H9 (cell line): ENCODE data around the gene CSRP1. TPM values are rescaled to one million over a fixed set of nuclear protein-coding genes. Genes with fewer than 3 reads are reported as not detected.

Experiments
- DNase-seq: peaks from one replicate; pipeline ENCODE4 v3.0.0-alpha.2; 2017
- H2AFZ ChIP-seq: one replicate; pipeline ENCODE4 v1.6.1; 2013; ENCODE audit warnings: mild to moderate bottlenecking, low read length, control low read depth, moderate library complexity
- H2AK5ac ChIP-seq: 2 replicates; pipeline ENCODE4 v1.6.1; 2013; ENCODE audit warnings: low read length, control low read depth, mixed read lengths; ENCODE audit not compliant: insufficient read length
- H2BK120ac ChIP-seq: one replicate; pipeline ENCODE4 v1.6.1; 2013; ENCODE audit warnings: low read depth, mild to moderate bottlenecking, low read length, control low read depth, inconsistent platforms; ENCODE audit not compliant: poor library complexity, severe bottlenecking
- H2BK12ac ChIP-seq: 2 replicates; pipeline ENCODE4 v1.6.1; 2013; ENCODE audit warnings: low read length, control low read depth, mixed read lengths, low read depth; ENCODE audit not compliant: insufficient read length
- H2BK15ac ChIP-seq: 2 replicates; pipeline ENCODE4 v1.6.1; 2013; ENCODE audit warnings: low read depth, low read length, control low read depth
- H2BK20ac ChIP-seq: one replicate; pipeline ENCODE4 v1.6.1; 2013; ENCODE audit warnings: low read depth, mild to moderate bottlenecking, low read length, control low read depth, inconsistent platforms; ENCODE audit not compliant: poor library complexity, severe bottlenecking
- H2BK5ac ChIP-seq: 2 replicates; pipeline ENCODE4 v1.6.1; 2013; ENCODE audit warnings: low read length, control low read depth, mixed read lengths; ENCODE audit not compliant: insufficient read length
- H3K14ac ChIP-seq: 2 replicates; pipeline ENCODE4 v1.6.1; 2013; ENCODE audit warnings: low read length, control low read depth; ENCODE audit not compliant: insufficient read depth
- H3K18ac ChIP-seq: 2 replicates; pipeline ENCODE4 v1.6.1; 2013; ENCODE audit warnings: low read depth, mild to moderate bottlenecking, mixed read lengths, low read length, control low read depth; ENCODE audit not compliant: insufficient read length
- H3K23ac ChIP-seq: 2 replicates; pipeline ENCODE4 v1.6.1; 2013; ENCODE audit warnings: low read length, control low read depth, mixed read lengths, low read depth; ENCODE audit not compliant: insufficient read length
- H3K23me2 ChIP-seq: 2 replicates; pipeline ENCODE4 v1.6.1; 2013; ENCODE audit warnings: low read depth, mild to moderate bottlenecking, mixed read lengths, low read length, control low read depth; ENCODE audit not compliant: insufficient read length, poor library complexity, severe bottlenecking
- H3K27ac ChIP-seq: 2 replicates; pipeline ENCODE4 v1.5.1; 2013; ENCODE audit warnings: low read length, control low read depth, mixed read lengths, low read depth; ENCODE audit not compliant: insufficient read length
- H3K27me3 ChIP-seq: 2 replicates; pipeline ENCODE4 v1.6.1; 2013; ENCODE audit warnings: low read length, control low read depth, inconsistent platforms; ENCODE audit not compliant: insufficient read depth
- H3K4ac ChIP-seq: 2 replicates; pipeline ENCODE4 v1.6.1; 2013; ENCODE audit warnings: low read depth, mild to moderate bottlenecking, control low read depth, inconsistent platforms, low read length, moderate library complexity
- H3K4me1 ChIP-seq: 2 replicates; pipeline ENCODE4 v1.6.1; 2013; ENCODE audit warnings: low read length, control low read depth, inconsistent platforms; ENCODE audit not compliant: insufficient read depth
- H3K4me2 ChIP-seq: 2 replicates; pipeline ENCODE4 v1.6.1; 2013; ENCODE audit warnings: low read length, control low read depth, mixed read lengths; ENCODE audit not compliant: insufficient read length, insufficient read depth
- H3K56ac ChIP-seq: 2 replicates; pipeline ENCODE4 v1.6.1; 2013; ENCODE audit warnings: low read depth, mild to moderate bottlenecking, mixed read lengths, low read length, control low read depth; ENCODE audit not compliant: insufficient read length
- H3K79me1 ChIP-seq: 2 replicates; pipeline ENCODE4 v1.6.1; 2013; ENCODE audit warnings: low read depth, mild to moderate bottlenecking, moderate library complexity, low read length, control low read depth, inconsistent platforms; ENCODE audit not compliant: insufficient read depth, poor library complexity, severe bottlenecking
- H3K79me2 ChIP-seq: 2 replicates; pipeline ENCODE4 v1.6.1; 2013; ENCODE audit warnings: low read length, control low read depth, inconsistent platforms; ENCODE audit not compliant: insufficient read depth
- H3K9ac ChIP-seq: 2 replicates; pipeline ENCODE4 v1.6.1; 2013; ENCODE audit warnings: low read length, control low read depth, mixed read lengths; ENCODE audit not compliant: insufficient read length; ENCODE audit errors: extremely low read depth
- H3K9me3 ChIP-seq: one replicate; pipeline ENCODE4 v1.6.1; 2013; ENCODE audit warnings: low read depth, low read length, inconsistent platforms; ENCODE audit not compliant: control insufficient read depth
- H3T11ph ChIP-seq: one replicate; pipeline ENCODE4 v1.6.1; 2013; ENCODE audit warnings: mild to moderate bottlenecking, low read length, control low read depth, inconsistent platforms
- H4K20me1 ChIP-seq: one replicate; pipeline ENCODE4 v1.6.1; 2013; ENCODE audit not compliant: control insufficient read depth, insufficient read length, insufficient read depth
- H4K5ac ChIP-seq: 2 replicates; pipeline ENCODE4 v1.6.1; 2013; ENCODE audit warnings: low read depth, mild to moderate bottlenecking, mixed read lengths, low read length, control low read depth; ENCODE audit not compliant: insufficient read length
- H4K8ac ChIP-seq: replicated peaks from 2 replicates; pipeline ENCODE4 v1.6.1; 2013; ENCODE audit warnings: low read length, control low read depth, mixed read lengths, low read depth; ENCODE audit not compliant: insufficient read length
- H4K91ac ChIP-seq: 2 replicates; pipeline ENCODE4 v1.6.1; 2013; ENCODE audit warnings: low read depth, mild to moderate bottlenecking, moderate library complexity, mixed read lengths, low read length, control low read depth; ENCODE audit not compliant: insufficient read length
- H3K27ac Mint-ChIP-seq, 3 experiments: 2 replicates in 2 of 3; 3 replicates in 1 of 3; pipeline ENCODE4 v1.8.0; 2020 to 2021; ENCODE audit warnings: mixed read lengths in 3 of 3, mild to moderate bottlenecking in 1 of 3, moderate library complexity in 1 of 3
- H3K27me3 Mint-ChIP-seq: 2 replicates; pipeline ENCODE4 v1.8.0; 2021; ENCODE audit warnings: low read depth, mild to moderate bottlenecking, moderate library complexity, mixed read lengths
- H3K36me3 Mint-ChIP-seq, 3 experiments: 2 replicates in 2 of 3; 3 replicates in 1 of 3; pipeline ENCODE4 v1.8.0; 2020 to 2021; ENCODE audit warnings: low read depth in 3 of 3, mixed read lengths in 3 of 3; ENCODE audit not compliant: insufficient read depth in 1 of 3
- H3K4me1 Mint-ChIP-seq, 2 experiments: 2 replicates each; pipeline ENCODE4 v1.8.0; 2020; ENCODE audit warnings: mixed read lengths in 2 of 2
- H3K4me3 Mint-ChIP-seq, 2 experiments: 2 replicates in 1 of 2; 3 replicates in 1 of 2; pipeline ENCODE4 v1.8.0; 2020 to 2021; ENCODE audit warnings: mild to moderate bottlenecking in 2 of 2, mixed read lengths in 2 of 2, moderate library complexity in 1 of 2
- H3K9me3 Mint-ChIP-seq, 2 experiments: 2 replicates in 1 of 2; 3 replicates in 1 of 2; pipeline ENCODE4 v1.8.0; 2020; ENCODE audit warnings: mild to moderate bottlenecking in 2 of 2, mixed read lengths in 2 of 2, moderate library complexity in 1 of 2
- CTCF ChIP-seq: fragments of 200-600 bp; sonication (generic); conservative IDR thresholded peaks from 3 replicates; pipeline ENCODE4 v1.8.0; 2021; ENCODE audit warnings: antibody characterized with exemption, mild to moderate bottlenecking
- whole genome bisulfite sequencing: extraction: QIAGEN DNeasy Blood & Tissue Kit; methylation state at CpG from one replicate; pipeline ENCODE4 v1.1.7; 2013; ENCODE audit warnings: missing lambda C conversion rate, low lambda C conversion rate, mixed read lengths; ENCODE audit not compliant: insufficient read length; ENCODE audit errors: extremely low coverage; 5-methylcytosine and 5-hydroxymethylcytosine counted together
- total RNA-seq: library from RNA; stranded (reverse); gene quantifications from 2 replicates; pipeline ENCODE4 v1.2.1, GENCODE V29; 2021

CSRP1 gene
- total RNA-seq, 1 experiment from 2014 or later: 0.44 TPM

GRCh38 chr1:201436969-201437368, 70.0 kb downstream of the CSRP1 start:
- Mint-ChIP-seq H3K4me3 (no peak overlapping the region), H3K4me1 (peaks cover 9 to 12% of the 10 kb centered on the region in 2 experiments)

More at GRCh38 chr1:201436969-201437368, 70.0 kb downstream of the CSRP1 start:
- Histone ChIP-seq H3K14ac (no peak overlapping the region), H2AFZ (no peak overlapping the region), H3T11ph (no peak overlapping the region), H3K79me2 (no peaks in the 10 kb centered on the region), H3K56ac (no peak overlapping the region), H3K27ac (no peak overlapping the region), H3K23me2 (no peaks in the 10 kb centered on the region), H3K4me2 (no peak overlapping the region), H4K5ac (no peak overlapping the region), H3K9me3 (no peaks in the 10 kb centered on the region), H2BK12ac (no peak overlapping the region), H4K8ac (no peak overlapping the region), H4K91ac (no peak overlapping the region), H2BK120ac (no peak overlapping the region), H2BK5ac (no peak overlapping the region), H4K20me1 (no peaks in the 10 kb centered on the region), H2AK5ac (no peak overlapping the region), H3K23ac (no peak overlapping the region), H3K27me3 (no peaks in the 10 kb centered on the region), H3K9ac (no peak overlapping the region), H3K79me1 (no peaks in the 10 kb centered on the region), H3K4ac (no peak overlapping the region), H3K18ac (no peak overlapping the region), H2BK20ac (no peak overlapping the region), H2BK15ac (no peak overlapping the region), H3K4me1 (no peaks in the 10 kb centered on the region; the same call in 1 of the 2 replicates)
- no CpG with 5 or more reads among the region's 3 CpGs for whole genome bisulfite sequencing
- Mint-ChIP-seq H3K9me3 (peaks cover 0 to 3% of the 10 kb centered on the region in 2 experiments; a peak in 2 of 5 replicates), H3K27ac (no peak overlapping the region), H3K27me3 (peaks cover 3% of the 10 kb centered on the region), H3K36me3 (no peaks in the 10 kb centered on the region)
- no peak for DNase-seq
- no peak for TF ChIP-seq CTCF
